ENCODE measurements around the gene RTL1. TPM values are rescaled to one million over a fixed set of nuclear protein-coding genes. Genes with fewer than 3 reads are reported as not detected.

Gene RTL1
- polyA plus RNA-seq, 1 experiment = not detected

GRCh38 chr14:100893228-100893601 lies 10.3 kb downstream of the RTL1 start:
- Histone ChIP-seq H3K27me3 (ENCODE audit: control insufficient read depth, insufficient read depth, low read length) (no peaks in the 10 kb centered on the region), H3K4me3 (ENCODE audit: low read depth, low read length) (no peak overlapping the region), H3K27ac (ENCODE audit: low read depth, low read length) (no peak overlapping the region), H3K9me3 (ENCODE audit: control insufficient read depth, insufficient read depth, low read length) (no peaks in the 10 kb centered on the region; the same call in 1 of the 2 replicates)
- ChIA-PET CTCF (no interaction called here), POLR2A (no interaction called here)
- DNase-seq (ENCODE audit: low read depth, low spot score) = no peak
- no peak for TF ChIP-seq CTCF (IDR thresholded peaks at IDR 0.05; ENCODE audit: low read depth, low read length)

- ChIA-PET CTCF (no interaction called here), POLR2A (no interaction called here)
- H3K9me3 ChIP-seq (ENCODE audit: control insufficient read depth, insufficient read depth, low read length) = no peaks in the 10 kb centered on the region; the same call in 1 of the 2 replicates
- no peak overlapping the region for H3K4me3 ChIP-seq (ENCODE audit: low read depth, low read length)
- no peak overlapping the region for H3K27ac ChIP-seq (ENCODE audit: low read depth, low read length)
- DNase-seq (ENCODE audit: low read depth, low spot score) = no peak
- H3K27me3 ChIP-seq (ENCODE audit: control insufficient read depth, insufficient read depth, low read length) = no peaks in the 10 kb centered on the region
- TF ChIP-seq CTCF (IDR thresholded peaks at IDR 0.05; ENCODE audit: low read depth, low read length) = no peak
Observed at GRCh38 chr14:100892496-100893227, 10.9 kb downstream of the RTL1 start.

GRCh38 chr14:100891501-100892445 lies 11.7 kb downstream of the RTL1 start:
- no peak for DNase-seq (ENCODE audit: low read depth, low spot score)
- ChIA-PET CTCF (no interaction called here), POLR2A (no interaction called here)
- H3K4me3 ChIP-seq (ENCODE audit: low read depth, low read length) = no peak overlapping the region
- H3K27ac ChIP-seq (ENCODE audit: low read depth, low read length) = no peak overlapping the region
- no peaks in the 10 kb centered on the region for H3K27me3 ChIP-seq (ENCODE audit: control insufficient read depth, insufficient read depth, low read length)
- no peak for TF ChIP-seq CTCF (IDR thresholded peaks at IDR 0.05; ENCODE audit: low read depth, low read length)
- H3K9me3 ChIP-seq (ENCODE audit: control insufficient read depth, insufficient read depth, low read length) = no peaks in the 10 kb centered on the region; the same call in 1 of the 2 replicates

GRCh38 chr14:100891051-100891450 lies 12.5 kb downstream of the RTL1 start:
- DNase-seq (ENCODE audit: low read depth, low spot score) = no peak
- H3K4me3 ChIP-seq (ENCODE audit: low read depth, low read length) = no peak overlapping the region
- no peak overlapping the region for H3K27ac ChIP-seq (ENCODE audit: low read depth, low read length)
- CTCF ChIA-PET = no interaction called here
- no peak for TF ChIP-seq CTCF (IDR thresholded peaks at IDR 0.05; ENCODE audit: low read depth, low read length)
- no peaks in the 10 kb centered on the region; the same call in 1 of the 2 replicates for H3K9me3 ChIP-seq (ENCODE audit: control insufficient read depth, insufficient read depth, low read length)
- POLR2A ChIA-PET = no interaction called here
- H3K27me3 ChIP-seq (ENCODE audit: control insufficient read depth, insufficient read depth, low read length) = no peaks in the 10 kb centered on the region

Data from AG04450 (cell line).